ENCODE measurements around the gene DYNC1H1.

DYNC1H1 gene

GRCh38 chr14:102015045-102015685 is 50.8 kb downstream of the DYNC1H1 start:
- no peak for TF ChIP-seq CTCF (conservative IDR thresholded peaks at IDR 0.05; ENCODE audit: control insufficient read depth, insufficient read depth, low read depth, low read length)
- peak; percentile 32 for DNase-seq (ENCODE audit: low read depth)
- no peak overlapping the region for H3K4me3 ChIP-seq (ENCODE audit: control insufficient read depth, low read depth, low read length)

- DNase-seq (ENCODE audit: low read depth), result no peak
- no peak overlapping the region for H3K4me3 ChIP-seq (ENCODE audit: control insufficient read depth, low read depth, low read length)
- TF ChIP-seq CTCF (conservative IDR thresholded peaks at IDR 0.05; ENCODE audit: control insufficient read depth, insufficient read depth, low read depth, low read length), result no peak
Measured at GRCh38 chr14:102015771-102016170, 51.4 kb downstream of the DYNC1H1 start.

GRCh38 chr14:102016420-102017090 is 52.2 kb downstream of the DYNC1H1 start:
- DNase-seq (ENCODE audit: low read depth), result no peak
- H3K4me3 ChIP-seq (ENCODE audit: control insufficient read depth, low read depth, low read length), result no peak overlapping the region
- TF ChIP-seq CTCF (conservative IDR thresholded peaks at IDR 0.05; ENCODE audit: control insufficient read depth, insufficient read depth, low read depth, low read length), result no peak

GRCh38 chr14:102018251-102018650 is 53.9 kb downstream of the DYNC1H1 start:
- H3K4me3 ChIP-seq (ENCODE audit: control insufficient read depth, low read depth, low read length), result no peak overlapping the region
- no peak for TF ChIP-seq CTCF (conservative IDR thresholded peaks at IDR 0.05; ENCODE audit: control insufficient read depth, insufficient read depth, low read depth, low read length)
- no peak for DNase-seq (ENCODE audit: low read depth)

- DNase-seq (ENCODE audit: low read depth), result no peak
- no peak overlapping the region for H3K4me3 ChIP-seq (ENCODE audit: control insufficient read depth, low read depth, low read length)
- no peak for TF ChIP-seq CTCF (conservative IDR thresholded peaks at IDR 0.05; ENCODE audit: control insufficient read depth, insufficient read depth, low read depth, low read length)
Measured at GRCh38 chr14:102019006-102019540, 54.7 kb downstream of the DYNC1H1 start.

GRCh38 chr14:102020058-102020971 is 55.9 kb downstream of the DYNC1H1 start:
- no peak for TF ChIP-seq CTCF (conservative IDR thresholded peaks at IDR 0.05; ENCODE audit: control insufficient read depth, insufficient read depth, low read depth, low read length)
- DNase-seq (ENCODE audit: low read depth), result peak; percentile 91
- H3K4me3 ChIP-seq (ENCODE audit: control insufficient read depth, low read depth, low read length), result no peak overlapping the region

Data from fibroblast of mammary gland (primary cell).